Stimulated activated CD4-positive, alpha-beta T cell treated with anti-CD3 and anti-CD28 coated beads, Interleukin-1b, Interleukin-23, amount 100 ng/mL, for 48 hours (primary cell): Measurements from ENCODE around the gene BACE2.

Experiments
- DNase-seq: peaks from one replicate; pipeline ENCODE4 v3.0.0-alpha.2; 2020

Gene BACE2

GRCh38 chr21:41325138-41325912, 157.4 kb downstream of the BACE2 start:
- no peak for DNase-seq

GRCh38 chr21:41326414-41327080, 158.6 kb downstream of the BACE2 start:
- DNase-seq: no peak

DNA sequence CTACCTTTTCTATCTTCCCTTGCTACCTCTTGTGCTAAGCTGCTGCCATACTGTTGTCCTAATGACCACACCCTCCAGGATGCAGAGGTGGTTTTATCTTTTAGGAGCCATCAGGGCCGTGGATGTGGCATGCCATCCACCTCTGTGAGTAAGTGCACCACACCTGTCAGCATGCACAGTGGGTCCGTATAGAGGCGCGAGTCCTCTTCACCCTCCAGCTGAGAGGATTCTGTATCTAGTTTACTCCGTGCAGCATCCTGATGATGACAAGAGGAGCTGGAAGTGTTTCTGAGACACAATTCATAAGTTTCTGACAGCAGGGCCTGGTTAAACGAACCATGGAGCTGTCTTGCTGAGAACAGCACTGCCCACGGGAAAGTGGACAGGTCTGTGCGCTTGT, 159.8 kb downstream of the BACE2 start:
- DNase-seq: no peak

- no peak for DNase-seq
These were observed 161.0 kb downstream of the BACE2 start for GRCh38 chr21:41328660-41329607.
